Smooth muscle cell (in vitro differentiated cells): ENCODE data around the gene DEK. TPM values are rescaled to one million over a fixed set of nuclear protein-coding genes. Genes with fewer than 3 reads are reported as not detected.

Experiments used
- DNase-seq: peaks from one replicate; lab custom pipeline; 2025; ENCODE audit not compliant: unreplicated experiment; lab: John Stamatoyannopoulos, UW
- H2AFZ ChIP-seq: fragments of 200-600 bp; sonication (generic); 2 replicates; pipeline ENCODE4 v1.6.0; 2016; ENCODE audit warnings: antibody characterized with exemption, low read depth, mild to moderate bottlenecking
- H3F3A ChIP-seq: fragments of 200-600 bp; sonication (generic); 2 replicates; pipeline ENCODE4 v1.6.0; 2017; ENCODE audit warnings: antibody characterized with exemption, low read depth
- H3K27ac ChIP-seq: fragments of 200-600 bp; sonication (generic); 2 replicates; pipeline ENCODE4 v1.5.1; 2016; ENCODE audit warnings: low read depth, mild to moderate bottlenecking
- H3K27me3 ChIP-seq: fragments of 200-600 bp; sonication (generic); 2 replicates; pipeline ENCODE4 v1.6.1; 2016; ENCODE audit warnings: low read depth, mild to moderate bottlenecking
- H3K36me3 ChIP-seq: fragments of 200-600 bp; sonication (generic); 2 replicates; pipeline ENCODE4 v1.5.1; 2016; ENCODE audit warnings: low read depth
- H3K4me1 ChIP-seq: fragments of 200-600 bp; sonication (generic); 2 replicates; pipeline ENCODE4 v1.5.1; 2016; ENCODE audit warnings: low read depth
- H3K4me2 ChIP-seq: fragments of 200-600 bp; sonication (generic); 2 replicates; pipeline ENCODE4 v1.6.0; 2016; ENCODE audit warnings: mild to moderate bottlenecking
- H3K4me3 ChIP-seq: fragments of 200-600 bp; sonication (generic); 2 replicates; pipeline ENCODE4 v1.5.1; 2016; ENCODE audit warnings: mild to moderate bottlenecking
- H3K79me2 ChIP-seq: fragments of 200-600 bp; sonication (generic); 2 replicates; pipeline ENCODE4 v1.6.0; 2016; ENCODE audit warnings: low read depth, mild to moderate bottlenecking
- H3K9ac ChIP-seq: fragments of 200-600 bp; sonication (generic); 2 replicates; pipeline ENCODE4 v1.6.0; 2016; ENCODE audit warnings: low read depth
- H3K9me3 ChIP-seq: fragments of 200-600 bp; sonication (generic); replicated peaks from 2 replicates; pipeline ENCODE4 v1.5.1; 2016; ENCODE audit warnings: low read depth
- H4K20me1 ChIP-seq: fragments of 200-600 bp; sonication (generic); 2 replicates; pipeline ENCODE4 v1.6.0; 2016; ENCODE audit warnings: low read depth
- WGBS: methylation state at CpG from one replicate; pipeline ENCODE4 v1.1.7; 2016; ENCODE audit warnings: low lambda C conversion rate; 5-methylcytosine and 5-hydroxymethylcytosine counted together
- polyA plus RNA-seq: library from polyadenylated mRNA; unstranded; fragments of >200 nt; fragmentation: Nextera tagmentation; extraction: Ambion mirVana; gene quantifications from 2 replicates; pipeline ENCODE4 v1.2.1, GENCODE V29; 2016
- total RNA-seq: library from RNA; depleted of rRNA; stranded (reverse); fragments of >200 nt; gene quantifications from 2 replicates; pipeline ENCODE4 v1.2.3, GENCODE V29; 2014
- TF ChIP-seq, protein P1 (sequence below): fragments of 200-600 bp; sonication (generic); IDR thresholded peaks from 2 replicates; pipeline ENCODE4 v1.5.1; 2017; ENCODE audit warnings: borderline replicate concordance, mild to moderate bottlenecking, antibody characterized with exemption; ENCODE audit not compliant: insufficient read depth, poor library complexity, severe bottlenecking

DEK gene
- total and polyA plus RNA-seq, 2 experiments from 2014 or later = 33.7 to 56.5 TPM

DNA sequence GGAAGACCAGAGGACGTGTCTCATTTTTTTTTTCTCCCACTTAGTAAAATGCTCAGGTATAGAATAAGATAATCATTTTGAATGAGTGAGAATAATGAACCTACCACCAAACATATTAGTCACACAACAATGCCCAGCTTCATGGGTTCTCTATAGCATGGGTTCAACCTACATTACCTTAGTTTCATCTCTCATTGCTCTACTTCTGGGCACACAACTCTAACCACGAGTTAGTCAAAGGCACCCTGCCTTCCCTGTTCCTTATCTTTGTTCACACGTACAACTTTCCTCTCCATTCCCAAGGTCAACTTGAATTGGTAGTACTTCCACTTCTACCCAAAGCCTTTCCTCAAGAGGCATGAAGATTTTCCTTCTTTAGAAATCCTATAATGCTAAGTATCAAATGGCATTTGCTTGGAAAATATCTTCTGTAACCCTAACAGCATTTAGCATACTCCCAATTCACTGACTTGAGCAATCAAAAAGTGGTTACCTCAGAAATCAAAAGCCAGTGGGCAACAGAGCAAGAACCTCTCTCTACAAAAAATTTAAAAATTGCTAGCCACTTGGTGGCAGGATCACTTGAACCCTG lies 20.9 kb downstream of the DEK start:
- Histone ChIP-seq H3K4me2 (no peak overlapping the region), H3K79me2 (peaks cover 9% of the 10 kb centered on the region), H3K27ac (no peak overlapping the region), H3K4me1 (no peaks in the 10 kb centered on the region), H3K4me3 (no peak overlapping the region), H3K9me3 (no peaks in the 10 kb centered on the region), H3K9ac (no peak overlapping the region), H3F3A (no peaks in the 10 kb centered on the region), H4K20me1 (no peaks in the 10 kb centered on the region), H2AFZ (no peak overlapping the region), H3K36me3 (peaks cover 11% of the 10 kb centered on the region), H3K27me3 (no peaks in the 10 kb centered on the region)
- DNase-seq = no peak
- TF ChIP-seq, protein P1, sequence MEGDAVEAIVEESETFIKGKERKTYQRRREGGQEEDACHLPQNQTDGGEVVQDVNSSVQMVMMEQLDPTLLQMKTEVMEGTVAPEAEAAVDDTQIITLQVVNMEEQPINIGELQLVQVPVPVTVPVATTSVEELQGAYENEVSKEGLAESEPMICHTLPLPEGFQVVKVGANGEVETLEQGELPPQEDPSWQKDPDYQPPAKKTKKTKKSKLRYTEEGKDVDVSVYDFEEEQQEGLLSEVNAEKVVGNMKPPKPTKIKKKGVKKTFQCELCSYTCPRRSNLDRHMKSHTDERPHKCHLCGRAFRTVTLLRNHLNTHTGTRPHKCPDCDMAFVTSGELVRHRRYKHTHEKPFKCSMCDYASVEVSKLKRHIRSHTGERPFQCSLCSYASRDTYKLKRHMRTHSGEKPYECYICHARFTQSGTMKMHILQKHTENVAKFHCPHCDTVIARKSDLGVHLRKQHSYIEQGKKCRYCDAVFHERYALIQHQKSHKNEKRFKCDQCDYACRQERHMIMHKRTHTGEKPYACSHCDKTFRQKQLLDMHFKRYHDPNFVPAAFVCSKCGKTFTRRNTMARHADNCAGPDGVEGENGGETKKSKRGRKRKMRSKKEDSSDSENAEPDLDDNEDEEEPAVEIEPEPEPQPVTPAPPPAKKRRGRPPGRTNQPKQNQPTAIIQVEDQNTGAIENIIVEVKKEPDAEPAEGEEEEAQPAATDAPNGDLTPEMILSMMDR = no peak
- WGBS = 98% methylated on average over 3 of the region's 3 CpGs

DNA sequence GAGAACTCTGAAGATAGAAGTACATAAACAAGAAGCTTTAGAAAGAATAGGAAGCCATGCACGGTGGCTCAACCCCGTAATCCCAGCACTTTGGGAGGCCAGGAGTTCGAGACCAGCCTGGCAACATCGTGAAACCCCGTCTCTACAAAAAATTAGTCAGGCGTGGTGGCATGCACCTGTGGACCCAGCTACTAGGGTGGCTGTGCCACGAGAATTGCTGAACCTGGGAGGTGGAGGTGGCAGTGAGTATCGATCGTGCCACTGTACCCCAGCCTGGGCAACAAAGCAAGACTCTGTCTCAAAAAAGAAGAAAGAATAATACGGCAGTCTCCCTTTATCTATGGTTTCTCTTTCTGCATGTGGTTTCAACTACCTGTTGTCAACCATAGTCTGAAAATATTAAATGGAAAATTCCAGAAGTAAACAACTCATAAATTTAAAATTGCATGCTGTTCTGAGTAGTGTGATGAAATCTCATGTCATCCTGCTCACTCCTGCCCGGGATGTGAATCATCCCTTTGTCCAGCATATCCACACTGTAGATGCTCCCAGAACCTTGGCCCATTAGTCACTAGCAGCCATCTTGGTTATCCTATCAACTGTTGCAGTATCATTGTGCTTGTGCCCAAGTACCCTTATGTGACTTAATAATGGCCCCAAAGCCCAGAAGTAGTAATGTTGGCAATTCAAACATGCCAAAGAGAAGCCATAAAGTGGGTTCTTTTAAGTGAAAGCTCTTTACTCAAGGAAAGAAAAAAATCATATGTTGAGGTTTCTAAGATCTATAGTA lies 22.1 kb downstream of the DEK start:
- Histone ChIP-seq H3K9me3 (no peaks in the 10 kb centered on the region), H2AFZ (no peak overlapping the region), H3K4me1 (no peaks in the 10 kb centered on the region), H3K9ac (no peak overlapping the region), H3K4me3 (no peak overlapping the region), H3K4me2 (peak overlapping the region; percentile 0), H3K36me3 (peaks cover 14% of the 10 kb centered on the region), H3K27me3 (no peaks in the 10 kb centered on the region), H3F3A (no peaks in the 10 kb centered on the region), H4K20me1 (no peaks in the 10 kb centered on the region), H3K27ac (peak overlapping the region; percentile 39), H3K79me2 (peaks cover 9% of the 10 kb centered on the region)
- WGBS = 87% methylated on average over 11 of the region's 11 CpGs
- TF ChIP-seq, protein P1 = no peak
- no peak for DNase-seq

DNA sequence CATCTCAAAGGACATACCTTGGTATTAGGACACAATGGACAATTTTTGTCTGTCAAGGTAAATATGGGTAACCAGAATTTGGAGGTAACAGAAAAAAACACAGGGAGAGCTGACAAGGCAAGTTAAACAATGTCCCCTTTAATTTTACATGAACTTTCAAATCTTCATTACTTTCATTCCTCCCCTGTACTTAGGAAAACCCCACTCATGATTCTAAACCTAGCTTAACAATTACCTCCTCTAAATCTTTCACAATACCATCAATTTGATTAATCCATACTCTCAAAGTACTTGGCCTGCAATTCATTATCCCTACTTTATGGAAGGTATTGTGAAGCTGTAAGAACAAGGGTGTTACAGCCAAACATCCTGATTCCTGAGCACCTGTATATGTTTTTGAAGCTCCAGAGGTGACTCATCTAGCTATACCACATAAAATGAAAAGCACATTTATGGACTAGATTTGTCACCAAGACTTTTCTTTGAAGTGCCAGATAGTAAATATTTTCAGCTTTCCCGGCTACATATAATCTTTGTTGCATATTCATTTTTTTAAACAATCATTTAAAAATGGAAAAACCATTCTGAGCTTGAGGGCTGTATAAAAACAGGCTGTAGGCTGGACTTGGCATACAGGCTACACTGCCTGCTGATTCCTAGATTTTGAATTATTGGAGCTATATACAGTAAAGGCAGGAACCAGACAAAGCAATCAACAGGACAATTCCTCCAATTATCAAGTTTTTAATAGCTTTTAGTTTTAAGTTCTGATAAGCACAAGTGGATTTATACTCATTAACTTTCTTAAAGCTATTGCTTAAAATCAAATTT lies 22.9 kb downstream of the DEK start:
- H3K4me2 ChIP-seq = peak overlapping the region; percentile 0
- DNase-seq = no peak
- H3K27me3 ChIP-seq = no peaks in the 10 kb centered on the region
- H3K9me3 ChIP-seq = no peaks in the 10 kb centered on the region
- no peaks in the 10 kb centered on the region for H4K20me1 ChIP-seq
- H3K4me1 ChIP-seq = no peaks in the 10 kb centered on the region
- no peak overlapping the region for H3K4me3 ChIP-seq
- WGBS = 61% methylated on average over 1 of the region's 1 CpG
- TF ChIP-seq, protein P1 = no peak
- H3F3A ChIP-seq = no peaks in the 10 kb centered on the region
- H3K79me2 ChIP-seq = peaks cover 6% of the 10 kb centered on the region
- no peak overlapping the region for H2AFZ ChIP-seq
- no peak overlapping the region for H3K9ac ChIP-seq
- peaks cover 14% of the 10 kb centered on the region for H3K36me3 ChIP-seq
- peak overlapping the region; percentile 39 for H3K27ac ChIP-seq
